Endothelial cell of umbilical vein (primary cell): Measurements from ENCODE around the gene PRKCZ. TPM values are rescaled to one million over a fixed set of nuclear protein-coding genes. Genes with fewer than 3 reads are reported as not detected.

Experiments used
- BruUV-seq: library from RNA; stranded (reverse); fragments of 400-500 nt; replicated peaks from 2 replicates; lab custom pipeline; 2021; lab: Mats Ljungman, UMichigan
- CTCF ChIA-PET: fragments of 300-600, 350-600 bp; sonication (Branson Sonifier 250); formaldehyde crosslinking; loops from one replicate; lab custom pipeline; 2021; ENCODE audit warnings: antibody characterized with exemption, inconsistent platforms; lab: Charles Lee
- POLR2A ChIA-PET: fragments of 300-600, 350-600 bp; sonication (Branson Sonifier 250); formaldehyde crosslinking; loops from one replicate; lab custom pipeline; 2021; ENCODE audit warnings: antibody characterized with exemption, inconsistent platforms; lab: Charles Lee
- DNase-seq: peaks from one replicate; pipeline ENCODE4 v3.0.0-alpha.2; 2011; ENCODE audit warnings: low read depth, low spot score
- FAIRE-seq: peaks from 2 replicates; lab custom pipeline; 2011; peaks lifted over from hg19 to GRCh38; lab: Jason Lieb, UNC
- H2AFZ ChIP-seq: 2 replicates; pipeline ENCODE4 v1.6.0; 2012; ENCODE audit warnings: low read depth, low read length, control low read depth, inconsistent platforms
- H3K27ac ChIP-seq: 2 replicates; pipeline ENCODE4 v1.5.1; 2011; ENCODE audit warnings: low read depth, mild to moderate bottlenecking, control low read depth, low read length, moderate library complexity; ENCODE audit not compliant: insufficient read depth
- H3K27me3 ChIP-seq, 2 experiments: 2 replicates each; pipeline versions ENCODE4 v1.6.0 to v1.6.1; 2011; ENCODE audit warnings: low read length in 2 of 2, mixed read lengths in 1 of 2; ENCODE audit not compliant: control insufficient read depth in 2 of 2, insufficient read depth in 2 of 2
- H3K36me3 ChIP-seq, 2 experiments: 2 replicates in 1 of 2; 3 replicates in 1 of 2; pipeline ENCODE4 v1.5.1; 2011; ENCODE audit warnings: low read length in 2 of 2, mild to moderate bottlenecking in 1 of 2, moderate library complexity in 1 of 2; ENCODE audit not compliant: control insufficient read depth in 2 of 2, insufficient read depth in 2 of 2; ENCODE audit errors: extremely low read depth in 1 of 2
- H3K4me1 ChIP-seq: 3 replicates; pipeline ENCODE4 v1.5.1; 2011; ENCODE audit warnings: mild to moderate bottlenecking, low read length; ENCODE audit not compliant: control insufficient read depth, insufficient read depth; ENCODE audit errors: extremely low read depth
- H3K4me2 ChIP-seq: 2 replicates; pipeline ENCODE4 v1.6.1; 2011; ENCODE audit warnings: low read length, control low read depth, mixed read lengths; ENCODE audit not compliant: insufficient read depth
- H3K4me3 ChIP-seq, 3 experiments: fragments of 200-600 bp in 1 of 3; sonication (generic), shearing (Covaris generic) in 1 of 3; replicated peaks in 1 of 3; 2 replicates each; pipeline ENCODE4 v1.5.1; 2011 to 2016; ENCODE audit warnings: control low read depth in 3 of 3, low read length in 3 of 3, mild to moderate bottlenecking in 2 of 3, inconsistent platforms in 1 of 3, low read depth in 1 of 3, moderate library complexity in 1 of 3; ENCODE audit not compliant: insufficient read depth in 1 of 3
- H3K79me2 ChIP-seq: 2 replicates; pipeline ENCODE4 v1.6.0; 2012; ENCODE audit warnings: low read length, inconsistent platforms; ENCODE audit not compliant: control insufficient read depth, insufficient read depth
- H3K9ac ChIP-seq: replicated peaks from 2 replicates; pipeline ENCODE3; 2011; ENCODE audit warnings: low read length, control low read depth; ENCODE audit not compliant: insufficient read depth; ENCODE audit errors: extremely low read depth
- H3K9me1 ChIP-seq: replicated peaks from 3 replicates; pipeline ENCODE4 v1.6.0; 2011; ENCODE audit warnings: mild to moderate bottlenecking, low read length; ENCODE audit not compliant: control insufficient read depth, insufficient read depth; ENCODE audit errors: extremely low read depth
- H3K9me3 ChIP-seq: replicated peaks from 2 replicates; pipeline ENCODE4 v1.5.1; 2012; ENCODE audit warnings: low read length, inconsistent platforms; ENCODE audit not compliant: control insufficient read depth, insufficient read depth
- H4K20me1 ChIP-seq: replicated peaks from 2 replicates; pipeline ENCODE3; 2011; ENCODE audit warnings: mild to moderate bottlenecking, low read length; ENCODE audit not compliant: control insufficient read depth, insufficient read depth; ENCODE audit errors: extremely low read depth
- FOS ChIP-seq: IDR thresholded peaks from 2 replicates; pipeline ENCODE4 v1.6.1; 2011; ENCODE audit warnings: mild to moderate bottlenecking, low read length, moderate library complexity, borderline replicate concordance; ENCODE audit not compliant: insufficient read depth
- GATA2 ChIP-seq: IDR thresholded peaks from 2 replicates; pipeline ENCODE4 v1.7.0; 2011; ENCODE audit warnings: low read depth, mild to moderate bottlenecking, moderate library complexity, mixed read lengths, low read length; ENCODE audit not compliant: insufficient read length, insufficient read depth
- JUN ChIP-seq: IDR thresholded peaks from 2 replicates; pipeline ENCODE4 v1.6.1; 2011; ENCODE audit warnings: borderline replicate concordance, low read depth; ENCODE audit not compliant: insufficient read length, insufficient read depth
- MYC ChIP-seq: IDR thresholded peaks from one replicate; pipeline ENCODE4 v1.6.1; 2011; ENCODE audit warnings: mild to moderate bottlenecking, low read depth, low read length
- POLR2A ChIP-seq: IDR thresholded peaks from 2 replicates; pipeline ENCODE4 v1.6.1; 2012; ENCODE audit warnings: low read depth, mild to moderate bottlenecking, control low read depth, low read length
- POLR2AphosphoS5 ChIP-seq: IDR thresholded peaks from 2 replicates; pipeline ENCODE4 v1.6.1; 2012; ENCODE audit warnings: low read depth, mild to moderate bottlenecking, control low read depth, low read length, moderate library complexity; ENCODE audit not compliant: insufficient read depth
- dilution Hi-C: fragments of 300-500 bp; cut with MboI; formaldehyde crosslinking; loops from one replicate; pipeline ENCODE4 v1.15.0; 2019; ENCODE audit warnings: low sequenced_read_pairs; ENCODE audit not compliant: extremely low pct_ligation_motif_present
- intact Hi-C: fragments of 100-400 bp; cut with micrococcal nuclease; formaldehyde crosslinking; loops from one replicate; pipeline ENCODE4 v1.10.0; 2022
- polyA plus RNA-seq, 4 experiments: library from polyadenylated mRNA; depleted of rRNA in 3 of 4; stranded (reverse) in 3 of 4; unstranded in 1 of 4; fragments of >200 nt; gene quantifications; 2 replicates each; pipeline versions ENCODE4 v1.2.1 to v1.2.3, GENCODE V29; 2011 to 2012; ENCODE audit warnings: missing spikeins in 1 of 4
- total RNA-seq: library from RNA; stranded (reverse); gene quantifications from 2 replicates; pipeline ENCODE4 v1.2.3, GENCODE V29; 2021
- TF ChIP-seq, protein P1 (sequence below), 2 donors: IDR thresholded peaks; 1 replicate in 1 of 2; 2 replicates in 1 of 2; pipeline ENCODE4 v1.5.1; 2011; ENCODE audit warnings: low read length in 2 of 2, mild to moderate bottlenecking in 2 of 2, moderate library complexity in 2 of 2, control low read depth in 1 of 2, inconsistent platforms in 1 of 2, low read depth in 1 of 2; ENCODE audit not compliant: insufficient read depth in 1 of 2; ENCODE audit errors: extremely low read depth in 1 of 2

The PRKCZ gene
- total and polyA plus RNA-seq, 2 donors (not counting 3 experiments of a cell fraction or from before 2014, with no cell fraction given) = 0.22 to 1.7 TPM

DNA sequence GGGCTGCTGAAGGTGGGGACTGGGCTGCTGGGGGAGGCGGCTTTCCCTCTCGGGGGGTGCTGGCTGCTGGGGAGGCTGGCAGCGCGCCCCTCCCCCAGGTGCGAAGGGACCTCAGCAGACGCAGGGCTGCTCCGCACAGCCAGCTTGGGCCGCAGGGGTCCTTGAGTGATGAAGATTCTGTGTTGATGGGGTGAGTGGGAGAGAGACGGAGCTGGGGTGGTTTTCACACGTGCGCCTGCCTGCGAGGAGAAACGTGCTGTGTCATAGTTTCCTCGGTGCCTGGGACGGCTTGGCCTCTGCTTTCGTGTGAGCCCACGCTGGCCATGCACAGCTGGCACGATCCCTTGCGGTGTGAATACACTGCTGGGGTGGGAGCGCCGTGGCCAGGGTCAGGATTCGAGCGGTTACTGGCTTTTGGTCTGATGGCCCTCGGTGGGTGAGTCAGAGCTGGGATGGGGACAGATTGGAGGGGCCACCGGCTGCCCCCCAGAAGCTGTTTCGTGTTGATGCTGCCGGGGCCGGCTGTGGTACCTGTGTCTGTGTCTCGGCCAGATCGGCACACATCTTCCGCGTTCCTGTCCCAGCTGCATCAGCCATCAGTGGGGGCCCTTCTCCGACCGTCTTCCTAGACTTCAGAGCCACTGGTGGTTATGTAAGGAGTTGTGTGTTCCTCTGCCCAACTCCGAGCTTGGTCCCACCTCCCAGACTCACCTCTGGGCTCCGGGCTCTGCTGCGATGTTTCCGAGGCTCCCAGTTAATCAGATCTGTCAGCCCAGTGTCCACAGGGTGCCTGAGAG is 24.9 kb downstream of the PRKCZ start:
- Histone ChIP-seq H3K27ac (no peak overlapping the region), H3K79me2 (no peaks in the 10 kb centered on the region), H3K4me2 (no peak overlapping the region), H3K9me1 (no peaks in the 10 kb centered on the region), H3K9me3 (no peaks in the 10 kb centered on the region), H3K4me1 (no peaks in the 10 kb centered on the region), H4K20me1 (no peaks in the 10 kb centered on the region), H3K36me3 (no peaks in the 10 kb centered on the region), H3K27me3 (no peaks in the 10 kb centered on the region), H2AFZ (no peak overlapping the region), H3K9ac (no peak overlapping the region), H3K4me3 (no peak overlapping the region)
- no peak for TF ChIP-seq POLR2AphosphoS5
- no peak for TF ChIP-seq POLR2A
- TF ChIP-seq JUN = no peak
- no peak for TF ChIP-seq GATA2
- no peak for TF ChIP-seq MYC
- TF ChIP-seq, protein P1, sequence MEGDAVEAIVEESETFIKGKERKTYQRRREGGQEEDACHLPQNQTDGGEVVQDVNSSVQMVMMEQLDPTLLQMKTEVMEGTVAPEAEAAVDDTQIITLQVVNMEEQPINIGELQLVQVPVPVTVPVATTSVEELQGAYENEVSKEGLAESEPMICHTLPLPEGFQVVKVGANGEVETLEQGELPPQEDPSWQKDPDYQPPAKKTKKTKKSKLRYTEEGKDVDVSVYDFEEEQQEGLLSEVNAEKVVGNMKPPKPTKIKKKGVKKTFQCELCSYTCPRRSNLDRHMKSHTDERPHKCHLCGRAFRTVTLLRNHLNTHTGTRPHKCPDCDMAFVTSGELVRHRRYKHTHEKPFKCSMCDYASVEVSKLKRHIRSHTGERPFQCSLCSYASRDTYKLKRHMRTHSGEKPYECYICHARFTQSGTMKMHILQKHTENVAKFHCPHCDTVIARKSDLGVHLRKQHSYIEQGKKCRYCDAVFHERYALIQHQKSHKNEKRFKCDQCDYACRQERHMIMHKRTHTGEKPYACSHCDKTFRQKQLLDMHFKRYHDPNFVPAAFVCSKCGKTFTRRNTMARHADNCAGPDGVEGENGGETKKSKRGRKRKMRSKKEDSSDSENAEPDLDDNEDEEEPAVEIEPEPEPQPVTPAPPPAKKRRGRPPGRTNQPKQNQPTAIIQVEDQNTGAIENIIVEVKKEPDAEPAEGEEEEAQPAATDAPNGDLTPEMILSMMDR (IDR thresholded peaks at IDR 0.05; ENCODE audit: extremely low read depth in 1 of 2, insufficient read depth in 1 of 2, low read depth in 1 of 2, low read length in 2 of 2) = no peak
- no peak for TF ChIP-seq FOS
- dilution Hi-C loops (no loop called here), intact Hi-C loops (no loop called here)
- no TSS peak for BruUV-seq
- POLR2A ChIA-PET = no interaction called here
- no peak for DNase-seq
- no peak for FAIRE-seq
- CTCF ChIA-PET = no interaction called here
